Measurements from ENCODE around the gene TRIP10. TPM values are rescaled to one million over a fixed set of nuclear protein-coding genes. Genes with fewer than 3 reads are reported as not detected.

TRIP10 gene
- total RNA-seq, 1 donor from 2014 or later, result 43.5 TPM

DNA sequence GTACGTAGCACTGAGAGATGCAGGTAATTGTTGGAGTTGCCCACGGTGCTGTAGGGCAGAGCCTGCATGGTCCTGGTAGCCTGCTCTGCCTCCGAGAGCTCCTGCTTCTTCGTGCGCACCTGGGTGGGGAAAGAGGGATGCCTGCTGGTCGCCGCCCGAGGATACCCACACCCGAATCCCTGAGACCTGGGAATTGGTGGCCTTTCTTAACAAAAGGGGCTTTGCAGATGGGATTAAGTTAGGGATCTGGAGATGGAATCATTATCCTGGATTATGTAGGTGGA is 28.5 kb upstream of the TRIP10 start:
- H3K4me3 ChIP-seq (ENCODE audit: low read depth, low read length), result no peak overlapping the region
- DNase-seq (ENCODE audit: low read depth), result no peak
- TF ChIP-seq CTCF (conservative IDR thresholded peaks at IDR 0.05; ENCODE audit: low read depth, low read length), result no peak

DNA sequence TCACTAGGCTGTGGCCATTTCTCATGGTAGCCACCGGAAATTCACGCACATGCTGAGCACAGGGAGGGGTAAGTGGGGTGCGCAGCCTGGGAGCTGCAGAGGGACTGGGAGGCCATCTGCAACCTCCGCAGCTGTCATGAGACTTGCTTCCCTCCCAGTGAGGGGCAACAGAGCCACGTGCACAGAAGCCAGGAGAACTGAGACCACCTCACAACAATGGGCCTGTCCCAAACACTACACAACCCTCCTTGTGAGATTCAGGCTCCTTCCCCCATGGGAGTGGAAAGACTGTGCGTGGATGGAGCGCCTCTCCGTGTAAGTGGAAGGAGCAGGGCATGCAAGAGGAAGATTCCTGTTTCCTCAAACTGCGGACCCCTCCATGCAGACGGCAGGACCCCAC is 27.9 kb upstream of the TRIP10 start:
- TF ChIP-seq CTCF (conservative IDR thresholded peaks at IDR 0.05; ENCODE audit: low read depth, low read length), result no peak
- no peak for DNase-seq (ENCODE audit: low read depth)
- no peak overlapping the region for H3K4me3 ChIP-seq (ENCODE audit: low read depth, low read length)

GRCh38 chr19:6712231-6712630 is 27.2 kb upstream of the TRIP10 start:
- TF ChIP-seq CTCF (conservative IDR thresholded peaks at IDR 0.05; ENCODE audit: low read depth, low read length), result no peak
- no peak for DNase-seq (ENCODE audit: low read depth)
- H3K4me3 ChIP-seq (ENCODE audit: low read depth, low read length), result no peak overlapping the region

DNA sequence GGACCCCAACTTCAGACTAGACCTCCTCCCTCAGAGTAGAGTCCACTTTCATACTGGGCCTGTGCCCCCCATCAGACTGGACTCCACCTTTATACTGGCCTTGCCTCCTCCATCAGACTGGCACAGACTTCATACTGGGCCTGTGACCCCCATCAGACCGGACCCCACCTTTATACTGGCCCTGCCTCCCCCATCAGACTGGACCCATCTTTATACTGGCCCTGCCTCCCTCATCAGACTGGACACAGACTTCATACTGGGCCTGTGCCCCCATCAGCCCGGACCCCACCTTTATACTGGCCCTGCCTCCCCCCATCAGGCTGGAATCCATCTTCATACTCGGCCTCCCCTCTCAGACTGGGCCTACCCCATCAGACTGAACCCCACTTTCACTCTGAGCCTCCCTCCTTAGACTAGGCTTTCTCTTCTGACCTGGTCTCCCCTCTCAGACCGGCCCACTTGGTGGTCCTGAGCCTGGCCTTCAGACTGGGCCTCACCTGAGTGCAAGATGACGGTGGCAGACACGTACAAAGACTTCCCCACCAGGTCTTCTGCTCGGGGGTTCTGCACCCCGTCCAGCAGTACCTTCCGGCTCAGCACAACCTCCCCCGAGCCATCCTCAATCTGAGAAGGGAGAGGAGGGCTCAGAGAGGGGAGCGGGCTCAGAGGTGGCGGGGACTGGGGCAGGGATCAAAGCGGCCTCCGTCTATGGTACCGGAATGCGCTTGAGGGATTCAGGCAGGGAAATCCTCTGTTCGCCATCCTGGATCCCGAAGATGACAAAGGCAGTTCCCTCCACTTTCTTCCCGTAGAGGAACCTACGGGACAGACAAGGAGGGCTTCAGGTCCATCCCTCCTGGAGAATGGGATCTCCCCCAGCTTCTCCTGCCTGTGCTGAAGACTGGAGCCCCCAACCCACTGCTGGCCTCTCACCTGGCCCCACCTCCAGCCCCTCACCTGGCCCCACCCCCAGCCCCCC is 26.5 kb upstream of the TRIP10 start:
- no peak for DNase-seq (ENCODE audit: low read depth)
- TF ChIP-seq CTCF (conservative IDR thresholded peaks at IDR 0.05; ENCODE audit: low read depth, low read length), result no peak

GRCh38 chr19:6713773-6714692 is 25.4 kb upstream of the TRIP10 start:
- no peak for DNase-seq (ENCODE audit: low read depth)
- no peak for TF ChIP-seq CTCF (conservative IDR thresholded peaks at IDR 0.05; ENCODE audit: low read depth, low read length)
- H3K4me3 ChIP-seq (ENCODE audit: low read depth, low read length), result no peak overlapping the region

More for the DNA sequence above, 26.5 kb upstream of the TRIP10 start:
- no peak overlapping the region for H3K4me3 ChIP-seq (ENCODE audit: low read depth, low read length)

DNA sequence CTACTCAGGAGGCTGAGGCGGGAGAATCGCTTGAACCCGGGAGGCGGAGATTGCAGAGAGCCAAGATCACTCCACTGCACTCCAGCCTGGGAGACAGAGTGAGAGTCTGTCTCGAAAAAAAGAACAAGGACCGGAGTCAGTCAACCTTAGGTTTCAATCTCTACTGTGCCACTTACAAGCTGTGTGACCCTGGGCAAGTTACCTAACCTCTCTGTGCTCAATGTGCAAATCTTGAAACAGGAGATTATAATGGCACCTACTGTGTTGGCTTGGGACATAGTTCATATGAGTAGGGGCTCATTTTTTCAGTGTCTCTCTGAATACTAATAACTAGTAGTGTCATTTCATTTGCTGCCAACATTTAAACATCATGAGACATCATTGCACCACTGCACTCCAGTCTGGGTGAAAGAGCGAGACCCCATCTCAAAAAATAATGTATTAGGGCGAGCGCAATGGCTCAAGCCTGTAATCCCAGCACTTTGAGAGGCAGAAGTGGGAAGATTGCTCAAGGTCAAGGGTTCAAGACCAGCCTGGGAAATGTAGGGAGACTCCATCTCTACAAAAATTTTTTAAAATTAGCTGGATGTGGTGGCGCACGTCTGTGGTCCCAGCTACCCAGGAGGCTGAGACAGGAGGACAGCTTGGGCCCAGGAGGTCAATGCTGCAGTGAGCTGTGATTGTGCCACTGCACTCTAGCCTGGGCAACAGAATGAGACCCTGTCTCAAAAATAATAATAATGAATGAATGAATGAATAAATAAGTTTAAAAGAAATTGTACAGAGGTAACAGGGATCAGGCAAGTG is 24.5 kb upstream of the TRIP10 start:
- TF ChIP-seq CTCF (conservative IDR thresholded peaks at IDR 0.05; ENCODE audit: low read depth, low read length), result no peak
- H3K4me3 ChIP-seq (ENCODE audit: low read depth, low read length), result no peak overlapping the region

More for the DNA sequence above, 24.5 kb upstream of the TRIP10 start:
- no peak for DNase-seq (ENCODE audit: low read depth)
